ENCODE data around the gene SLC22A1. TPM values are rescaled to one million over a fixed set of nuclear protein-coding genes. Genes with fewer than 3 reads are reported as not detected.

The SLC22A1 gene
- total RNA-seq, 1 donor from 2014 or later = 3.2 TPM

DNA sequence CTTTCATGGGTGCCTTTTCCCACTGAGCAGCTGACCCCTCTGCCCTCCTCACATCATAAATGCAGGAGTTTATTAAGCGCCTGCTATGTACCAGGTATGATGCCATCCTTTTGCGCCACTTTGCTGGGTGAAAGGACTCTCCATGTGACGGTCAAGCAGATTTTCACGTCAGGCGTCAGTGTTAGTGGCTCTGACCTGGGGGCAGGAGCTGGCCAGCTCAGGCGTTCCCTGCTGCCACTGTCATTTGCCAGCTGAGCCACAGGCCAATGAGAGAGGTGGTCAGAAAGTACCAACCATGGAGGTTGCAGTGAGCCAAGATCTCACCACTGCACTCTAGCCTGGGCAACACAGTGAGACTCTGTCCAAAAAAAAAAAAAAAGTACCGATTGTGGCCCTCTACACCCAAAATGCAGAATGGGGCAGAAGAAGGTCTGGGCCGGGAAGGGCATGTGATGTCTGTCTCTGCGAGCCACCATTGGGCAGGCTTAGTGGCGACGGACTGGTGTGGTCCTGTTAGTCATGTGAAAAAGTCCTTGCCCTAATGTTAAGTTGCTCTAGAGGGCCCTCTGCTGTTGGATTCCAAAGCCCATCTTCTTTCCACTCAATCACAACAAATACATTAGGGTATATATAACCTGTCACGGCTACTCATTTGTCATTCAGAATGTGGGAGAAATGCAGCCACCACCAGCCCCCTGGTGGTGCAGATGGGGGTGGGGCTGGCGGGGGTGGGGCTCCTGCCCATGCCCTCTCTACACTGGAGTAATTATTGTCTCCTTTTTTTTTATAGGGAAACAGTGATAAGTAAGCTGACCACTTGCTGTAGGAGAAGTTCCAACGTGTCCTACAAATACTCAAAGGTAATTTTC, 18.4 kb upstream of the SLC22A1 start:
- DNase-seq (ENCODE audit: low read depth) (no peak), FAIRE-seq (no peak)
- H3K4me2 ChIP-seq (ENCODE audit: low read length) = no peak overlapping the region
- Mint-ChIP-seq H3K4me1 (ENCODE audit: low read depth, unreplicated experiment) (no peaks in the 10 kb centered on the region), H3K9me3 (ENCODE audit: unreplicated experiment) (peaks cover 3% of the 10 kb centered on the region), H3K27me3 (ENCODE audit: low read depth, unreplicated experiment) (no peaks in the 10 kb centered on the region), H3K36me3 (ENCODE audit: low read depth, unreplicated experiment) (peaks cover 35% of the 10 kb centered on the region), H3K4me3 (ENCODE audit: unreplicated experiment) (no peak overlapping the region), H3K27ac (ENCODE audit: unreplicated experiment) (no peak overlapping the region)
- no peak overlapping the region for H3K9ac ChIP-seq (ENCODE audit: low read length)
- peaks cover 30% of the 10 kb centered on the region for H3K36me3 ChIP-seq (ENCODE audit: insufficient read depth, low read length)
- no peak overlapping the region for H3K4me3 ChIP-seq (ENCODE audit: insufficient read depth, low read depth, low read length)
- H3K27me3 ChIP-seq (ENCODE audit: insufficient read depth, low read length) = no peaks in the 10 kb centered on the region
- no peak overlapping the region for H2AFZ ChIP-seq (ENCODE audit: low read depth, low read length)
- H4K20me1 ChIP-seq (ENCODE audit: insufficient read depth, low read length) = no peaks in the 10 kb centered on the region
- H3K27ac ChIP-seq (ENCODE audit: low read depth, low read length) = no peak overlapping the region
- no peaks in the 10 kb centered on the region for H3K79me2 ChIP-seq (ENCODE audit: insufficient read depth, low read length)
- no peaks in the 10 kb centered on the region for H3K9me3 ChIP-seq (ENCODE audit: insufficient read depth, low read depth, low read length)
- no peak for TF ChIP-seq EZH2 (IDR thresholded peaks at IDR 0.05; ENCODE audit: insufficient read depth, low read length)
- TF ChIP-seq, protein P1, sequence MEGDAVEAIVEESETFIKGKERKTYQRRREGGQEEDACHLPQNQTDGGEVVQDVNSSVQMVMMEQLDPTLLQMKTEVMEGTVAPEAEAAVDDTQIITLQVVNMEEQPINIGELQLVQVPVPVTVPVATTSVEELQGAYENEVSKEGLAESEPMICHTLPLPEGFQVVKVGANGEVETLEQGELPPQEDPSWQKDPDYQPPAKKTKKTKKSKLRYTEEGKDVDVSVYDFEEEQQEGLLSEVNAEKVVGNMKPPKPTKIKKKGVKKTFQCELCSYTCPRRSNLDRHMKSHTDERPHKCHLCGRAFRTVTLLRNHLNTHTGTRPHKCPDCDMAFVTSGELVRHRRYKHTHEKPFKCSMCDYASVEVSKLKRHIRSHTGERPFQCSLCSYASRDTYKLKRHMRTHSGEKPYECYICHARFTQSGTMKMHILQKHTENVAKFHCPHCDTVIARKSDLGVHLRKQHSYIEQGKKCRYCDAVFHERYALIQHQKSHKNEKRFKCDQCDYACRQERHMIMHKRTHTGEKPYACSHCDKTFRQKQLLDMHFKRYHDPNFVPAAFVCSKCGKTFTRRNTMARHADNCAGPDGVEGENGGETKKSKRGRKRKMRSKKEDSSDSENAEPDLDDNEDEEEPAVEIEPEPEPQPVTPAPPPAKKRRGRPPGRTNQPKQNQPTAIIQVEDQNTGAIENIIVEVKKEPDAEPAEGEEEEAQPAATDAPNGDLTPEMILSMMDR (IDR thresholded peaks at IDR 0.05; ENCODE audit: insufficient read depth, low read depth, low read length) = peak; percentile 40
- no peaks in the 10 kb centered on the region for H3K4me1 ChIP-seq (ENCODE audit: insufficient read depth, low read length)

GRCh38 chr6:160103825-160104100, 17.9 kb upstream of the SLC22A1 start:
- no peaks in the 10 kb centered on the region for H3K4me1 ChIP-seq (ENCODE audit: insufficient read depth, low read length)
- H3K4me2 ChIP-seq (ENCODE audit: low read length) = no peak overlapping the region
- no peak for TF ChIP-seq EZH2 (IDR thresholded peaks at IDR 0.05; ENCODE audit: insufficient read depth, low read length)
- TF ChIP-seq, protein P1 (IDR thresholded peaks at IDR 0.05; ENCODE audit: insufficient read depth, low read depth, low read length) = no peak
- FAIRE-seq (no peak), DNase-seq (ENCODE audit: low read depth) (no peak)
- no peaks in the 10 kb centered on the region for H3K27me3 ChIP-seq (ENCODE audit: insufficient read depth, low read length)
- H3K9me3 Mint-ChIP-seq (ENCODE audit: unreplicated experiment) = peaks cover 3% of the 10 kb centered on the region
- no peak overlapping the region for H3K27ac Mint-ChIP-seq (ENCODE audit: unreplicated experiment)
- H3K27ac ChIP-seq (ENCODE audit: low read depth, low read length) = no peak overlapping the region
- H3K79me2 ChIP-seq (ENCODE audit: insufficient read depth, low read length) = no peaks in the 10 kb centered on the region
- no peaks in the 10 kb centered on the region for H4K20me1 ChIP-seq (ENCODE audit: insufficient read depth, low read length)
- no peak overlapping the region for H3K4me3 ChIP-seq (ENCODE audit: insufficient read depth, low read depth, low read length)
- H3K36me3 ChIP-seq (ENCODE audit: insufficient read depth, low read length) = peaks cover 27% of the 10 kb centered on the region
- H3K9me3 ChIP-seq (ENCODE audit: insufficient read depth, low read depth, low read length) = no peaks in the 10 kb centered on the region
- peaks cover 36% of the 10 kb centered on the region for H3K36me3 Mint-ChIP-seq (ENCODE audit: low read depth, unreplicated experiment)
- H3K4me3 Mint-ChIP-seq (ENCODE audit: unreplicated experiment) = no peak overlapping the region
- no peak overlapping the region for H3K9ac ChIP-seq (ENCODE audit: low read length)
- H3K27me3 Mint-ChIP-seq (ENCODE audit: low read depth, unreplicated experiment) = no peaks in the 10 kb centered on the region
- H2AFZ ChIP-seq (ENCODE audit: low read depth, low read length) = no peak overlapping the region
- H3K4me1 Mint-ChIP-seq (ENCODE audit: low read depth, unreplicated experiment) = no peaks in the 10 kb centered on the region

Measured in astrocyte (in vitro differentiated cells and primary cell).